ENCODE measurements around the gene RCE1.
"Not testable (repeated sequence)": the region's sequence is repeated elsewhere in the genome, so short reads cannot be mapped to it uniquely, and the experiment has no call there.

Gene RCE1

GRCh38 chr11:66842896-66843775 lies at the start of gene RCE1:
Gene RCE1 (plus strand): TSS chr11:66843441. CDS start chr11:66843456, 15 bp downstream.
- DNase-seq: peak in 1 of 2 experiments; percentile 32

GRCh38 chr11:66799815-66800214 lies 43.4 kb upstream of the RCE1 start:
- DNase-seq: not testable (repeated sequence)

GRCh38 chr11:66800720-66801428 lies 42.4 kb upstream of the RCE1 start:
- DNase-seq: no peak

- no peak for DNase-seq
Measured at GRCh38 chr11:66809592-66809991, 33.6 kb upstream of the RCE1 start.

GRCh38 chr11:66810576-66811185 lies 32.6 kb upstream of the RCE1 start:
- DNase-seq: no peak

- DNase-seq: no peak
Measured at GRCh38 chr11:66814678-66815077, 28.6 kb upstream of the RCE1 start.

- DNase-seq: no peak
Measured at GRCh38 chr11:66815646-66816045, 27.6 kb upstream of the RCE1 start.

GRCh38 chr11:66818231-66818955 lies 24.8 kb upstream of the RCE1 start:
- DNase-seq: no peak

- DNase-seq: no peak
Measured at GRCh38 chr11:66820381-66820780, 22.9 kb upstream of the RCE1 start.

GRCh38 chr11:66820901-66821300 lies 22.3 kb upstream of the RCE1 start:
- DNase-seq: no peak

GRCh38 chr11:66823700-66824099 lies 19.5 kb upstream of the RCE1 start:
- DNase-seq: no peak

GRCh38 chr11:66824573-66824972 lies 18.7 kb upstream of the RCE1 start:
- not testable (repeated sequence) for DNase-seq

- DNase-seq: no peak
Measured at GRCh38 chr11:66834539-66834845, 8.7 kb upstream of the RCE1 start.

GRCh38 chr11:66834943-66835342 lies 8.3 kb upstream of the RCE1 start:
- DNase-seq: no peak

GRCh38 chr11:66835768-66836405 lies 7.4 kb upstream of the RCE1 start:
- DNase-seq: no peak

- no peak for DNase-seq
Measured at GRCh38 chr11:66840317-66841091, 2.7 kb upstream of the RCE1 start.

- DNase-seq: no peak
Measured at GRCh38 chr11:66841861-66842260, 1.4 kb upstream of the RCE1 start.

- no peak for DNase-seq
Measured at GRCh38 chr11:66842501-66842895, 743 bp upstream of the RCE1 start.

- DNase-seq: no peak
Measured at GRCh38 chr11:66843776-66844495, 695 bp downstream of the RCE1 start.

- DNase-seq: no peak
Measured at GRCh38 chr11:66844496-66845142, 1.4 kb downstream of the RCE1 start.

Measured in cerebellar nuclear complex (tissue), 1 donor.